Ovary (tissue), 3 donors: ENCODE results near the gene ARHGEF28.
A peak's percentile ranks its signal among the peaks of the same experiment; 100 is the strongest.

Experiments used
- POLR2A ChIP-seq: fragments of 450-650 bp; IDR thresholded peaks from one replicate; pipeline ENCODE4 v1.6.1; 2017; ENCODE audit warnings: antibody characterized with exemption, mild to moderate bottlenecking, moderate library complexity
- TF ChIP-seq, protein P1 (sequence below), 3 donors: fragments of 450-650 bp in 2 of 3; fragments of 200-600 bp in 1 of 3; IDR thresholded peaks; one replicate each; pipeline versions ENCODE4 v1.5.1 to v1.8.0; 2016 to 2022; ENCODE audit warnings: antibody characterized with exemption in 3 of 3, mild to moderate bottlenecking in 1 of 3
- donor health status: DM: no; HTN: no; CAD: no.

DNA sequence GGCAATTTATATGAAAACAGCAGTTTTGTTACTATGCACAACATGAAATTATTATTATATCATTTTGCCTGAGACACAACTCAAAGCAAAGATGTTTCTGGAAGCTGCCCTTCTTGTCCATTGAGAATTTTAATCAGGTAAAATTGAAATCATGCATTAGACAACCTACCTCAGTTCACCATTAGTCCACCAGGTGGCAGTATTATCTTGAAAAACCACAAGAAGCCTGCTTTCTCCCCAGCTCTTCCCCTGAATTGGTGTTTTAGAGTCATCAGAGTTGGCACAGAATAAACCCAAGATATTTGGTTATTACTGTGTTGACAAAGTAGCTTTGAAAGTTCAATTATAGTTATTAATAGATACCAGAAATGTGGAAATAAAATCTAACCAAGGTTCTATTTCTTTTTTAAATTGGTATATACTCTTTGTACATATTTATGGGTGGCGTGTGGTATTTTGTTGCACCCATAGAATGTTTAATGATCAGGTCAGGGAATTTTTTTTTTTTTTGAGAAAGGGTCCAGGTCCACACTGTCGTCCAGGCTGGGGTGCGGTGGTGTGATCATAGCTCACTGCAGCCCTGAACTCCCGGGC, 34.8 kb upstream of the ARHGEF28 start:
- TF ChIP-seq, protein P1, sequence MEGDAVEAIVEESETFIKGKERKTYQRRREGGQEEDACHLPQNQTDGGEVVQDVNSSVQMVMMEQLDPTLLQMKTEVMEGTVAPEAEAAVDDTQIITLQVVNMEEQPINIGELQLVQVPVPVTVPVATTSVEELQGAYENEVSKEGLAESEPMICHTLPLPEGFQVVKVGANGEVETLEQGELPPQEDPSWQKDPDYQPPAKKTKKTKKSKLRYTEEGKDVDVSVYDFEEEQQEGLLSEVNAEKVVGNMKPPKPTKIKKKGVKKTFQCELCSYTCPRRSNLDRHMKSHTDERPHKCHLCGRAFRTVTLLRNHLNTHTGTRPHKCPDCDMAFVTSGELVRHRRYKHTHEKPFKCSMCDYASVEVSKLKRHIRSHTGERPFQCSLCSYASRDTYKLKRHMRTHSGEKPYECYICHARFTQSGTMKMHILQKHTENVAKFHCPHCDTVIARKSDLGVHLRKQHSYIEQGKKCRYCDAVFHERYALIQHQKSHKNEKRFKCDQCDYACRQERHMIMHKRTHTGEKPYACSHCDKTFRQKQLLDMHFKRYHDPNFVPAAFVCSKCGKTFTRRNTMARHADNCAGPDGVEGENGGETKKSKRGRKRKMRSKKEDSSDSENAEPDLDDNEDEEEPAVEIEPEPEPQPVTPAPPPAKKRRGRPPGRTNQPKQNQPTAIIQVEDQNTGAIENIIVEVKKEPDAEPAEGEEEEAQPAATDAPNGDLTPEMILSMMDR (IDR thresholded peaks at IDR 0.05) = peak; percentile 91 to 95 (median 95)
- TF ChIP-seq POLR2A = no peak
